ENCODE results near the gene PEX7. TPM values are rescaled to one million over a fixed set of nuclear protein-coding genes. Genes with fewer than 3 reads are reported as not detected.

Gene PEX7
- total RNA-seq, 1 experiment from 2014 or later: 6.4 TPM

DNA sequence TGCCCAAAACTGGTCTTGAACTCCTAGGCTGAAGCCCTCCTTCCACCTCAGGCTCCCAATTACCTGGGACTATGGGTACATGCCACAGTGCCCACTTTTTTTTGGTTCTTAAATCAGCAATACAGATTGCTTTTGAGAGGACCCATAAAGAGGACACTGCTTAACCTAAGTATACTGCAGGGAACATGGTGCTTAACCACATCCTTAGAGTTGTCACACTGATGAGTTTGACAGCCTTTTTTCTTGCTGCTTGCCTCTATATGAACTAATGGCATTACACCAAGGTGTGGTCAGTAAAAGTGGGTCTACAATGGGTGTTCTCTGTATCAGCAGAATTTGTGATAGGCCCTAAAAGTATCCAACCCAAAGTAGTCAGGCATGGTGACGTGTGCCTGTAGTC, 92.6 kb downstream of the PEX7 start:
- no peak overlapping the region for H3K27ac Mint-ChIP-seq (ENCODE audit: unreplicated experiment)
- H3K27me3 Mint-ChIP-seq (ENCODE audit: insufficient read depth, unreplicated experiment): no peaks in the 10 kb centered on the region
- Histone ChIP-seq H3K4me3 (ENCODE audit: low read depth, low read length) (no peak overlapping the region), H3K27me3 (replicated peaks; ENCODE audit: control insufficient read depth, insufficient read depth, low read length) (no peaks in the 10 kb centered on the region), H3K9me3 (no peaks in the 10 kb centered on the region), H3K4me1 (no peaks in the 10 kb centered on the region), H3K36me3 (ENCODE audit: control insufficient read depth, insufficient read depth, low read length) (no peaks in the 10 kb centered on the region)
- no peaks in the 10 kb centered on the region for H3K36me3 Mint-ChIP-seq (ENCODE audit: insufficient read depth, unreplicated experiment)
- H3K4me1 Mint-ChIP-seq (ENCODE audit: low read depth, unreplicated experiment): no peaks in the 10 kb centered on the region
- no peaks in the 10 kb centered on the region for H3K9me3 Mint-ChIP-seq (ENCODE audit: unreplicated experiment)
- DNase-seq: no peak
- ChIA-PET CTCF (no interaction called here), POLR2A (no interaction called here)
- no TSS peak for BruUV-seq (replicated peaks)
- TF ChIP-seq, protein P1, sequence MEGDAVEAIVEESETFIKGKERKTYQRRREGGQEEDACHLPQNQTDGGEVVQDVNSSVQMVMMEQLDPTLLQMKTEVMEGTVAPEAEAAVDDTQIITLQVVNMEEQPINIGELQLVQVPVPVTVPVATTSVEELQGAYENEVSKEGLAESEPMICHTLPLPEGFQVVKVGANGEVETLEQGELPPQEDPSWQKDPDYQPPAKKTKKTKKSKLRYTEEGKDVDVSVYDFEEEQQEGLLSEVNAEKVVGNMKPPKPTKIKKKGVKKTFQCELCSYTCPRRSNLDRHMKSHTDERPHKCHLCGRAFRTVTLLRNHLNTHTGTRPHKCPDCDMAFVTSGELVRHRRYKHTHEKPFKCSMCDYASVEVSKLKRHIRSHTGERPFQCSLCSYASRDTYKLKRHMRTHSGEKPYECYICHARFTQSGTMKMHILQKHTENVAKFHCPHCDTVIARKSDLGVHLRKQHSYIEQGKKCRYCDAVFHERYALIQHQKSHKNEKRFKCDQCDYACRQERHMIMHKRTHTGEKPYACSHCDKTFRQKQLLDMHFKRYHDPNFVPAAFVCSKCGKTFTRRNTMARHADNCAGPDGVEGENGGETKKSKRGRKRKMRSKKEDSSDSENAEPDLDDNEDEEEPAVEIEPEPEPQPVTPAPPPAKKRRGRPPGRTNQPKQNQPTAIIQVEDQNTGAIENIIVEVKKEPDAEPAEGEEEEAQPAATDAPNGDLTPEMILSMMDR (IDR thresholded peaks at IDR 0.05; ENCODE audit: insufficient read depth in 1 of 2, low read depth in 1 of 2, low read length in 1 of 2, severe bottlenecking in 1 of 2, unreplicated experiment in 1 of 2): no peak
- H3K4me3 Mint-ChIP-seq (ENCODE audit: unreplicated experiment): no peak overlapping the region
- intact Hi-C loops (cut with micrococcal nuclease; ENCODE audit: unreplicated experiment): no loop called here

DNA sequence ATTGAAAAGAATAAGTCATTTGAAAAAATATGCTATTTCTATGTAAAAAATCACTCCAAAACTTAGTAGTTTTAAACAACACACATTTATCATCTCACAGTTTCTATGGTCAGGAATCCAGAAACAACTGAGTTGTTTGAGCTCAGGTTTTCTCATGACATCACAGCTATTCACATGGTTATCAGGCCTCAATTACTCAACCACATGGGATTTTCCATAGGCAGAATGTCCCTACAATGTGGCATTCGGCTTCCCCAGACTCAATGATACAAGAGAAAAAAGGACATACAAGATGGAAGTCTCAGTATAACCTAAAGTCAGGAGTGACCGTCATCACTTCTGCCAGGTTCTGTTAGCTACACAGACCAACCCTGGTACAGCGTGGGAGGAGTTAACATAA, 96.3 kb downstream of the PEX7 start:
- no peaks in the 10 kb centered on the region for H3K36me3 ChIP-seq (ENCODE audit: control insufficient read depth, insufficient read depth, low read length)
- peaks cover 2% of the 10 kb centered on the region for H3K36me3 Mint-ChIP-seq (ENCODE audit: insufficient read depth, unreplicated experiment)
- H3K4me1 Mint-ChIP-seq (ENCODE audit: low read depth, unreplicated experiment): no peaks in the 10 kb centered on the region
- H3K4me3 Mint-ChIP-seq (ENCODE audit: unreplicated experiment): no peak overlapping the region
- no peaks in the 10 kb centered on the region for H3K9me3 Mint-ChIP-seq (ENCODE audit: unreplicated experiment)
- CTCF ChIA-PET: interaction anchor here (0.8 to 1.0 kb wide), 2 partner anchors 19 to 74 kb away, joined by 3 read pairs; no protein-coding TSS in a partner anchor
- no peak overlapping the region for H3K4me3 ChIP-seq (ENCODE audit: low read depth, low read length)
- no peak for DNase-seq
- POLR2A ChIA-PET: no interaction called here
- no peaks in the 10 kb centered on the region; the same call in 1 of the 2 replicates for H3K27me3 ChIP-seq (replicated peaks; ENCODE audit: control insufficient read depth, insufficient read depth, low read length)
- BruUV-seq (replicated peaks): no TSS peak
- intact Hi-C loops (cut with micrococcal nuclease; ENCODE audit: unreplicated experiment): no loop called here
- TF ChIP-seq, protein P1 (IDR thresholded peaks at IDR 0.05; ENCODE audit: insufficient read depth in 1 of 2, low read depth in 1 of 2, low read length in 1 of 2, severe bottlenecking in 1 of 2, unreplicated experiment in 1 of 2): no peak
- H3K27me3 Mint-ChIP-seq (ENCODE audit: insufficient read depth, unreplicated experiment): no peaks in the 10 kb centered on the region
- no peaks in the 10 kb centered on the region for H3K4me1 ChIP-seq
- H3K27ac Mint-ChIP-seq (ENCODE audit: unreplicated experiment): no peak overlapping the region
- H3K9me3 ChIP-seq: no peaks in the 10 kb centered on the region

DNA sequence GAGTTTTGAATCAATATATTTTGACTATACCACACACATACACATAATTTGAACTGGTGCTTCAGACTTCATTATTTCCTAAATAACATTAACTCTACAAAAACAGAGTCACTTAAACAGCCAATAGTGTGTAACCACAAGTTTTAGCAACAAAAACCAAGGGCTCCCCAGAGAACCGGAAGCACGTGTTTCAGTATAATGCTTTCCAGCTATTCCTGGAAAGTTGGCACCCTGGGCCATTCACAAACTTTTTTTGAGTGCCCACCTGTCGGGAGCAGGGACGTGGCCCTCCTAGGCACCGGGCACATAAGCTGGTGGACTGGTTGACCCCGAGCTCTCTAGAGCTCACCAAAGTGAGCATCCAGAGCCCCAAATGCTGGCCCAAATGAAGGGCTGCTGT, 97.8 kb downstream of the PEX7 start:
- Mint-ChIP-seq H3K27ac (ENCODE audit: unreplicated experiment) (no peak overlapping the region), H3K4me1 (ENCODE audit: low read depth, unreplicated experiment) (no peaks in the 10 kb centered on the region), H3K9me3 (ENCODE audit: unreplicated experiment) (no peaks in the 10 kb centered on the region), H3K27me3 (ENCODE audit: insufficient read depth, unreplicated experiment) (no peaks in the 10 kb centered on the region), H3K4me3 (ENCODE audit: unreplicated experiment) (peak overlapping the region; percentile 84), H3K36me3 (ENCODE audit: insufficient read depth, unreplicated experiment) (peaks cover 5% of the 10 kb centered on the region)
- BruUV-seq (replicated peaks): no TSS peak
- TF ChIP-seq, protein P1 (IDR thresholded peaks at IDR 0.05; ENCODE audit: insufficient read depth in 1 of 2, low read depth in 1 of 2, low read length in 1 of 2, severe bottlenecking in 1 of 2, unreplicated experiment in 1 of 2): no peak
- H3K4me3 ChIP-seq (ENCODE audit: low read depth, low read length): no peak overlapping the region
- ChIA-PET CTCF (no interaction called here), POLR2A (no interaction called here)
- intact Hi-C loops (cut with micrococcal nuclease; ENCODE audit: unreplicated experiment): loop anchor here (5.0 kb wide), 1 partner anchor 47 kb away; no protein-coding TSS in a partner anchor
- no peaks in the 10 kb centered on the region for H3K9me3 ChIP-seq
- no peaks in the 10 kb centered on the region for H3K36me3 ChIP-seq (ENCODE audit: control insufficient read depth, insufficient read depth, low read length)
- no peaks in the 10 kb centered on the region; the same call in 1 of the 2 replicates for H3K27me3 ChIP-seq (replicated peaks; ENCODE audit: control insufficient read depth, insufficient read depth, low read length)
- no peaks in the 10 kb centered on the region for H3K4me1 ChIP-seq
- DNase-seq: no peak
